SK-N-MC (cell line): ENCODE results near the gene SPHK2.

ENCODE experiments used
- DNase-seq: peaks from one replicate; pipeline ENCODE4 v3.0.0-alpha.2; 2011; ENCODE audit warnings: low read depth, low spot score
- H3K27ac ChIP-seq: fragments of 200-600 bp; sonication (generic); 2 replicates; pipeline ENCODE4 v1.5.1; 2016; ENCODE audit warnings: mixed run types
- H3K36me3 ChIP-seq: fragments of 200-600 bp; sonication (generic); 2 replicates; pipeline ENCODE4 v1.6.1; 2017; ENCODE audit warnings: antibody characterized with exemption, low read length, mixed read lengths; ENCODE audit not compliant: insufficient read depth
- H3K4me3 ChIP-seq: fragments of 200-600 bp; sonication (generic); 2 replicates; pipeline ENCODE4 v1.5.1; 2016
- H3K9ac ChIP-seq: fragments of 200-600 bp; sonication (generic); 2 replicates; pipeline ENCODE4 v1.8.0; 2017; ENCODE audit warnings: mixed run types, mixed read lengths; ENCODE audit not compliant: insufficient read length
- H3K9me3 ChIP-seq: fragments of 200-600 bp; sonication (generic); 2 replicates; pipeline ENCODE4 v1.6.1; 2017; ENCODE audit warnings: low read depth, mild to moderate bottlenecking, antibody characterized with exemption, low read length, moderate library complexity, mixed read lengths
- EZH2 ChIP-seq: fragments of 200-600 bp; sonication (generic); IDR thresholded peaks from one replicate; pipeline ENCODE4 v1.6.1; 2017; ENCODE audit warnings: antibody characterized with exemption
- FOXP2 ChIP-seq: optimal IDR thresholded peaks from 2 replicates; pipeline ENCODE3; 2011; ENCODE audit warnings: mild to moderate bottlenecking, moderate library complexity; ENCODE audit not compliant: insufficient read depth; ENCODE audit errors: extremely low read length, control extremely low read depth
- POLR2AphosphoS5 ChIP-seq: IDR thresholded peaks from 2 replicates; pipeline ENCODE4 v1.6.1; 2012; ENCODE audit warnings: mild to moderate bottlenecking, low read depth, low read length, borderline replicate concordance

Gene SPHK2

GRCh38 chr19:48598996-48599700 is 20.2 kb upstream of the SPHK2 start:
- no peak overlapping the region for H3K27ac ChIP-seq
- H3K9me3 ChIP-seq, result no peaks in the 10 kb centered on the region
- H3K4me3 ChIP-seq, result no peak overlapping the region
- no peak for TF ChIP-seq EZH2
- TF ChIP-seq POLR2AphosphoS5, result no peak
- TF ChIP-seq FOXP2, result no peak
- H3K9ac ChIP-seq, result no peak overlapping the region
- no peak for DNase-seq
- H3K36me3 ChIP-seq, result no peaks in the 10 kb centered on the region

DNA sequence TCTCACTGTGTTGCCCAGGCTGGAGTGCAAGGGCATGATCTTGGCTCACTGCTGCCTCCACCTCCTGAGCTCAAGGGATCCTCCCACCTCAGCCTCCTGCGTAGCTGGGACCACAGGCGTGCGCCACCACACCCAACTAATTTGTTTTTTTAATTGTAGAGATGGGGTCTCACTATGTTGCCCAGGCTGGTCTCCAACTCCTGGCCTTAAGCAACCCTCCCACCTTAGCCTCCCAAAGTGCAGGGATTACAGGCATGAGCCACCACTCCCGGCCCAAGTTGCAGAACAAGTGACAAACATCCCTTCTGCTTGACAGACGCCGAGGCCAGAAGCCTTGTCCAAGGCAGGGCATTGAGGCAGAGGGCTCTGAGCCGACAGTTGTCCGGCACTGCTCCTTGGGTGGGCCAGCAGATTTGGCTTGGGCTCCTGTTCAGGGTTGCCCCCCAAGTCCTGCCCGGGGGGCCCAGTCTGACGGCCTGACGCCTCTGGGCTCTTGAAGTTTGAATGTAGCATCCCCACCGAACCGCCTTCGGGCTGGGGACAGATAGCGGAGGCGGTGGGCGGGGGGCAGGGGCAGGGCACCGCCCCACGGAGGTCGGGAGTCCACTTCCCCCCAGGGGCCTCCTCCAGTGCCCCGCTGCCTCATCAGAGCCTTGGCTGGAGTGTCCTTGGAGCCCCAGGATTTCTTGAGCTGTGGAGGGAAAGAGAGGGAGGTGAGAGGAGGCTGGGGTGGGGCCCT is 18.5 kb upstream of the SPHK2 start:
- no peak overlapping the region for H3K9ac ChIP-seq
- H3K36me3 ChIP-seq, result no peaks in the 10 kb centered on the region
- H3K27ac ChIP-seq, result no peak overlapping the region
- H3K4me3 ChIP-seq, result no peak overlapping the region
- TF ChIP-seq FOXP2 (no peak), EZH2 (no peak), POLR2AphosphoS5 (no peak)
- H3K9me3 ChIP-seq, result no peaks in the 10 kb centered on the region
- DNase-seq, result no peak

DNA sequence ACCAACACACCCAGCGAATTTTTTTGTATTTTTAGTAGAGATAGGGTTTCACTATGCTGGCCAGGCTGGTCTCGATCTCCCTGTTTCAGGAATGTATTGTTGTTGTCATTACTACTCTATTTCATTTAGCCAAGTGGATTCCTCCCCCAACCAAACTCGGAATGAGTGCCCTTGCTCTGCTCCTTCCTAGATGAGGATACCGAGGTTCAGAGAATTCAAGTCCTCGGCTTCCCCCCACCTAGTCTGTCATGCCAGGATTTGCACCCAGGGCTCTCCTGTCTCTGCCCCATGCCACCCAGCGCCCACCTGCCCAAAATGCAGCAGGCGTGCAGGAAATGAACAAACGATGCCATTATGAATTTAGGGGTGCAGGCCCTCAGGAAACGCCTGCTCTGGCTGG is 16.3 kb upstream of the SPHK2 start:
- no peak overlapping the region for H3K27ac ChIP-seq
- no peaks in the 10 kb centered on the region for H3K36me3 ChIP-seq
- H3K4me3 ChIP-seq, result no peak overlapping the region
- H3K9ac ChIP-seq, result no peak overlapping the region
- TF ChIP-seq FOXP2 (no peak), EZH2 (no peak), POLR2AphosphoS5 (no peak)
- H3K9me3 ChIP-seq, result no peaks in the 10 kb centered on the region
- no peak for DNase-seq

GRCh38 chr19:48603449-48603848 is 15.9 kb upstream of the SPHK2 start:
- DNase-seq, result no peak
- TF ChIP-seq FOXP2 (no peak), EZH2 (no peak), POLR2AphosphoS5 (no peak)
- H3K27ac ChIP-seq, result no peak overlapping the region
- H3K36me3 ChIP-seq, result no peaks in the 10 kb centered on the region
- no peak overlapping the region for H3K9ac ChIP-seq
- H3K4me3 ChIP-seq, result no peak overlapping the region
- no peaks in the 10 kb centered on the region for H3K9me3 ChIP-seq

DNA sequence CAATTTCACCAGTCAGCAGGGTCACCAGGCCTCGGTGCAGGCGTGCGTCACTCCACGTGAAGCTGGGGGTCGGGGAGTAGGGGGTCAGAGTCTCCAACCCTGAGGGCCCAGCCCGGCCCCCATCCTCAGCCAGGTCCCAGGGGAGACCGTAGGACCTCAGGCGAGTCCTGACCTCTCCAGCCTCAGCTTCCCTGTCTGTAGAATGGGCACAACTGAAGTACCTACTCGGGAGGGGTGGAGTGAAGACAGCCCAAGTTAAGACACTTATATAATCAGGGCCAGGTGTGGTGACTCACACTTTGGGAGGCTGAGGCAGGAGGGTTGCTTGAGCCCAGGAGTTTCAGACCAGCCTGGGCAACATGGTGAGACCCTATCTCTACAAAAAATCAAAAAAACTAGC is 15.5 kb upstream of the SPHK2 start:
- Histone ChIP-seq H3K9ac (no peak overlapping the region), H3K4me3 (no peak overlapping the region), H3K36me3 (no peaks in the 10 kb centered on the region), H3K9me3 (no peaks in the 10 kb centered on the region), H3K27ac (no peak overlapping the region)
- no peak for TF ChIP-seq POLR2AphosphoS5
- no peak for TF ChIP-seq FOXP2
- no peak for TF ChIP-seq EZH2
- DNase-seq, result no peak

- H3K36me3 ChIP-seq, result no peaks in the 10 kb centered on the region
- TF ChIP-seq EZH2 (no peak), POLR2AphosphoS5 (no peak), FOXP2 (no peak)
- no peak within 1 kb of the TSS for H3K4me3 ChIP-seq
- DNase-seq, result no peak
- no peaks in the 10 kb centered on the region for H3K9me3 ChIP-seq
- no peak within 1 kb of the TSS for H3K9ac ChIP-seq
- no peak within 1 kb of the TSS for H3K27ac ChIP-seq
Observed at GRCh38 chr19:48606463-48607358, 12.6 kb upstream of the SPHK2 start, which contains the start of gene SPACA4. TSS of gene SPACA4 (plus strand) at chr19:48606742. CDS start at chr19:48606979, 237 bp downstream.

- Histone ChIP-seq H3K9me3 (no peaks in the 10 kb centered on the region), H3K27ac (no peak overlapping the region), H3K9ac (no peak overlapping the region), H3K36me3 (no peaks in the 10 kb centered on the region), H3K4me3 (no peak overlapping the region)
- no peak for TF ChIP-seq EZH2
- no peak for TF ChIP-seq POLR2AphosphoS5
- no peak for TF ChIP-seq FOXP2
- no peak for DNase-seq
Observed at GRCh38 chr19:48607359-48607755, 11.9 kb upstream of the SPHK2 start.

DNA sequence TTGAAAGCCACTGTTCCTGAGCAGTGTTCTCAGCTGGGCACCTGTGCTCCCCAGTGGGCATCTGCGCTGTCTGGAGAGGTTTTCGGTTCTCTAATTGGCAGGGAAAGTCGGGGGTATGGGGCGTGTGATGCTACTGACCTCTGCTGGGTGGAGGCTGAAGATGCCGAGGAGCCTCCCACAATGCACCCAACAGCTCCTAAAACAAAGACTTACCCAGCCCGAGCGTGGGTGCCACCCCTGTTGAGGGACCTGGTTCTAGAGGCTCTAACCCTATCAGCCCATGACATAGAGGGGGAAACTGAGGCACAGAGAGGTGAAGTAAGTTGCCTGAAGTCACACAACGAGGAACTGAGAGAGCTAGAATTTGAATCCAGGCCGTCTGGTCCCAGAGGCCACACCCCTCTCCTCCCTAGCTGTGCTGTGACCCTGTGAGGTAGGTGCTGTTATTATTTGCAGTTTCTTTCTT is 10.5 kb upstream of the SPHK2 start:
- no peak overlapping the region for H3K27ac ChIP-seq
- no peak for DNase-seq
- H3K4me3 ChIP-seq, result no peak overlapping the region

More for the DNA sequence above, 10.5 kb upstream of the SPHK2 start:
- Histone ChIP-seq H3K9ac (no peak overlapping the region), H3K9me3 (no peaks in the 10 kb centered on the region), H3K36me3 (no peaks in the 10 kb centered on the region)
- TF ChIP-seq POLR2AphosphoS5 (no peak), FOXP2 (no peak), EZH2 (no peak)
